GM13977 (cell line): Measurements from ENCODE around the gene AUTS2.

Experiments
- DNase-seq: peaks from one replicate; pipeline ENCODE4 v3.0.0; 2012; ENCODE audit warnings: low spot score
- CTCF ChIP-seq: IDR thresholded peaks from 2 replicates; pipeline ENCODE4 v1.5.1; 2012; ENCODE audit warnings: mild to moderate bottlenecking, control low read depth; ENCODE audit not compliant: insufficient read depth; ENCODE audit errors: extremely low read depth, missing control alignments
- in situ Hi-C: fragments of 300-500 bp; cut with MboI; formaldehyde crosslinking; loops from one replicate; pipeline ENCODE4 v1.12.0; 2022; ENCODE audit warnings: low sequenced_read_pairs, low pct_unique_long_range_greater_than_20kb, mixed read lengths, inconsistent platforms; ENCODE audit not compliant: unreplicated experiment

AUTS2 gene

DNA sequence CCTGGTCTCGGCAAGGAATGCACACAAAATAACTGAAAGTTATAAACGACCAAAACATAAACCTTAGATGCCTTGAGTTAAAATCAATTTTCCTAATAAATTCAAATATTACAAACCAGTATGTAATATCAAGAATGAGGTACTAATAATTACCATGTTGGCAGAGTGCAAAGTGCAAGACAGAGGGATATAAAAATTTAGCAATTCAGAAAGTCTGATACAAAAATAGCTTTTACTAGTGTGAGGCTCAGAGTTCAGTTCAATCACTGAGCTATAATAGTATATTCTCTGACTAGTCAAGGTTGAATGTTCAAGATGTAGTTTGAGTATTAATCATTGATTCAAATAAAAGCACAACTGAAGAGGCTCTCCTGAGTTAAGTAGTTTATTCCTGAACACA lies 4.8 kb upstream of the AUTS2 start:
- in situ Hi-C loops, result no loop called here
- DNase-seq, result no peak
- no peak for TF ChIP-seq CTCF

DNA sequence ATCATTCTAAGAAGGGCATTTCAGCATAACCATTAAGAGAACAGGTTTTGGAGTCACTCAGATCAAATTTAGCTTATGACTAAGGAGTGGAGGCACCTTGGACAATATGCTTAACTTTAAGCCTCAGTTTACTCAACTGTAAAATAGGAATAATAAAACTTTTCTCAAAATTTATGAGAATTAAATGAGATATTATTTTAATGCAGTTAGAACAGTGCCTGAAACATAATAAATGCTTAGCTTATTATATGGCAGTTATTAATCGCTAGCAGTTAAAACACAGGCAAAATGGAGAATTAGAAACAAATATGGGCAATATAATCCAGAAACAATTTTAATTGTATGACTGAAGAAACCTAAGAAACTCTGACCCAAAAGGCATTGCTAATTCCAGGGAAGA lies 2.9 kb upstream of the AUTS2 start:
- in situ Hi-C loops, result no loop called here
- no peak for DNase-seq
- no peak for TF ChIP-seq CTCF

DNA sequence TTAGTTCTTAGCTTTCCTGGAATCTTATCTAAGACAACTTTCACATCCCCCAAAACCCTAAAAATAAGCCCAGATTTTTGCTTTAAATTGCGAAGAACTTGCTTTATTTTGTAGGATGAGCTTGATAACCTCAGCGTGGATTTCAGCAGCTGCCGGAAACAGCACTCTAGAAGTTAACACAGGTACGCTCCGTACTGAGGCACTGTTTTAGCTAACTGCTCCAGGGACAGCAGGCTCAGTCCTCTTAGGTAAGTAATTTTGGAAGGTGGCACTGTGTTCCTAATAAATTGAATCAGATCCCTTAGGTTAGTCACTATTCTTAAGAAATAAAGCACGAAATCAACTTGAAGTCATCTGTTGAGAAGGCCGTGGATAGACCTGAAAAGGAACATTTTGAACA lies 2.2 kb upstream of the AUTS2 start:
- in situ Hi-C loops, result no loop called here
- no peak for TF ChIP-seq CTCF
- DNase-seq, result no peak

DNA sequence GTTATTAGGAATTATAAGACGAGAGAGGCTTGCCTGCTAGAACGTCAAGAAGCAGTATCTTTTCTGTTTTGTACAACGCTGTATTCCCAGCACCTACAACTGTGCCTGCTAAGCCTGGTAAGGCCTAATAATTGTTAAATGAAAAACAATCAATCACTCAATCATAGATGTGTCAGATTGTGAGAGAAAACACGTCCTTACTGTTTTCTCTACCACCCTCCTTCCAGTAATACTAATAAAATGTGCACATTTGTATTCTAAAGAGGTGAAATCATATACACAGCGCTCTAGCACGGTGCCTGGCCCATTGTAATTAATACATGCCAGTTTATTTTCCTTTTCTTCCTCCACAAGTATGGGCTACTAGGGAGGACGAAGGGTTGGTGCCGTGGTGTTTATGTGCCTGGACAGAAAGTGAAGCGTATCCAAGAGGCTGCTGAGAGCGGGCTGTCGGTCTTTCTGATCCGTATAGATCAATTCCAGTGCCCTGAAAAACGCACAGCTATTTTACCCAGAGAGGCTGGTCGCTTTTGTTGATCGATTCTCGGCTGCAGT lies 1.5 kb upstream of the AUTS2 start:
- in situ Hi-C loops, result no loop called here
- TF ChIP-seq CTCF, result no peak
- DNase-seq, result no peak

- peak; percentile 42 for DNase-seq
- in situ Hi-C loops, result no loop called here
These were observed 798 bp upstream of the AUTS2 start for GRCh38 chr7:69597278-69598076.

DNA sequence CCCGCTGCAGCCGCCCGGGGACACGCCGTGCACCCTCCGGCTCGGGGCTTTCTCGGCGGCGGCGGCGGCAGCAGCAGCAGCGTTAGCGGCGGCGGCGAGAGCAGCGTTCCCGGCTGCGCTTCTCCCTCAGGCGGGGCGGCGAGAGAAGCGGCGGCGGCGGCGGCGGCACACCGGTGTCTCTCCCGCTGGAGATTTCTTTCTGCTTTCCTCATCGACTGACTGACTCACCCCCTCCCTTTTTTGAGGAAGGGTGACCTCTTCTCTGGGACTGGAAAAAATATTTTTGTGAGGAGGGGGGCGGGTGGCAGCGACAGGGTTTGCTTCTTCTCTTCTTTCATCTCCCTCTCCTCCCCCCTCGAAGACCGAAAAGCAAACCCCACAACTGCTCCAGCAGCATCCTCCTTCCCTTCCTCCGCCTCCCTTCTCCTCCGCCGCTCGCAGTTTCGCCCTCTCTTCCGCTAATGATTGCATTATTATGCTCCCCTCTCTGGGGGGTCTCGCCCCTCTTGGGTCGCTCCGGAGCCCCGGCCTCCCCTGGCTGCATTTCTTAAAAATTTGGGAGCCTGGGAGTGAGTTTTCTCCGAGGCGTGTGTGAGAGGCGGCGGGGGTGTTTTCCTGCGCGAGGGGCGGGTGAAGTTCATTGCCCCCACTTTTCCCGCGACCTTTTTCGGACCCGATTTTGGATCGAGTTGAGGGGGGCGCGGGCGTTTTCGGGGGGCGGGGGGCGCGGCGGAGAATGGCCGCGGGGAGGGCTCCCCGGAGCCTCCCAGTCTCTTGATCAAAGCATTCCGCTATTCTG lies 411 bp downstream of the AUTS2 start:
- DNase-seq, result peak; percentile 66
- in situ Hi-C loops, result no loop called here
- no peak for TF ChIP-seq CTCF

More at GRCh38 chr7:69597278-69598076, 798 bp upstream of the AUTS2 start:
- no peak for TF ChIP-seq CTCF
